ENCODE measurements around the gene MMD2.

MMD2 gene

DNA sequence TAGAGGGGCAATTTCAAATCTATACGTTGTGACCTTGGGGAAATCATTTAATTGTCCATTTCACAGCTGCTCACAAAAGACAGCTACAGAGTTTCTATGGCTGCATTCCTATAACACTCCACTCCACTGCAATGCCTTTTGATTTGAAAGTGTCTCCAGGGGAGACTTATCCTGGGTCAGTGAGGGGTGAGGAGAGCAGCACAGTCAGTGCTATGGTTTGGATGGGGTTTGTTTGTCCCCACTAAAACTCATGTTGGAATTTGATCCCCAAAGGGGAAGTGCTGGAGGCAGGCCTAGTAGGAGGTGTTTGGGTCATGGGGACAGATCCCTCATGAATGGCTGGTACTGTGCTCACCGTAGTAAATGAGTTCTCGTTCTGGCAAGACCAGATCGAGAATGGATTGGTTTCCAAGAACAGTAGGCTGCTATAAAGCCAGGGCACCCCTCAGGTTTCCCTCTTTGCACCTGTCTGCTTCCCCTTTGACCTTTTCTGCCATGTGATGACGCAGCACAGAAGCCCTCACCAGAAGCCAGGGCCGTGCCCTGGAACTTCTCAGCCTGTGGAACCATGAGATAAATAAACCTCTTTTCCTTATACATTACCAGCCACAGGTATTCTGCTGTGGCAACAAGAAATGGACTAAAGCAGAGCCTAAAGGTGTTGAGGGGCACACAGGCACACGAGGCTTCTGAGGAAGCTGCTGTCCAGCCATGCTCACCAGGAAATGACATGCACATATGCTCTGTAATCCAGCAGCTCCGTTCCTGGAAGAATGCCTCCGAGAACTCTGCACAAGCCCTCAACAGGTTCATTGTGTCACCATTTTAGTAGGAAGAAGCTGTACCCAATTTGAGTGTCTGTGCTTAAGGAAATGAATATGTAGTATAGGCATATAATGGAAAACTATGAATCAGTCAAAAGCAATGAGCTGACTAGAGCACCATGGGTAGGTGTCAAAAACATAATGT, 92.2 kb downstream of the MMD2 start:
- no peak for DNase-seq

DNA sequence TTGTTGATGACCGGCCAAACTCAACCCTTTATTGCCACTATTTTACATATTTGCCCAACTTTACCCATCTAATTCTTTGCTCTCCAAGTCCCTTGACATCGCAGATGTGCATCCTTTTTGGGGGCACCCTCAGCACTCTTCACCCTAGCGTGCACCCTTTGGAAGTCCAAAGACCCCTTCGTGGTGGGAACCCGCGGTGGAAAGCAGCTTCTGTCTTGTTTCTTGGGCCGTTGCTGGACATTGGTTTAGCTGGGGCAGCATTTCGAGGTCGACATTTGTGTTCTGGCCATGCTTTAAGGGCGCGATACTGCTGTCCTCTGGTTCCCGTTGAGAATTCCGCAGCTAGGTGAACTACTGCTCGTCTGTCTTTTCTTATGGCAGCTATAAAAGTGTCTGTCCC, 96.8 kb downstream of the MMD2 start:
- DNase-seq, result no peak

DNA sequence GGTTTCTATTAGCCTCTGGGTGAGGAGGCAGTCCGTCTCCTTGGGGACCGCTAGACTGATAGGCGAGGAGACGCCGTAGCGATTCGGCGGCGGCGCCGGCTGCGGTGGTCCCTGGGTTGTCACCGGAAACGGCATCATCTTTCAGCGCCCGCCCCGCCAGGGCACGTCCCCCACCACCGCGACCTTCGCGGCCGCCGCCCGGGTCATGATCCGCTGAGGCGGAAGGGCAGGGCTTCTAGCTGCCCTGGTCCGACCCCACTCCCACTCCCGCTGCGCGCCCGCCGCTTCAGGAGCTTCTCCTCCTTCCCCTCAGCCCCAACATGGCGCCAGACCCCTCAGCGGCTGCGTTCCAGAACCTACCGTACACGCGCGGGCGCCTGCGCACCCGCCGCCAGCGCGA, 97.3 kb downstream of the MMD2 start, which contains the start of gene PAPOLB:
TSS of gene PAPOLB (minus strand) at position 358 of the 400 bp plus-strand sequence. CDS start at position 138, 220 bp downstream.
- no peak for DNase-seq

DNA sequence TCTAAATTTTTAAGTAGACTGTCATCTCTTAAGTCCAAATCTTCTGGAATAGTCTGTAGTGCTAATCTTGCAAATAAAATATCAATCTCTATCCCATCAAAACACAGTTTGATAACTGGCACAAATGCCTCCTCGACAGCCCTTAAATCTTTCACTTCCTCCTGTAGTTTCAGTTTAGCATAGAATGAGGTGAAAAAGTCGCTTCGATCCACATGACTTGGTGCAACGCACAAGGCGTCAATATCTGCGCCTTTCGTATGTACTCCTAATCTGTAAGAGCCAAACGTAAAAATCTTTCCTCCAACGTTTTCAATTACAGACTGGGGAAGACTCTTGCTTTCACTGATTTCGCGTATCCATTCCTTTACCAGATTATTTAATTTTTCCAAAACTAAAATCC, 97.8 kb downstream of the MMD2 start:
- DNase-seq, result no peak

DNA sequence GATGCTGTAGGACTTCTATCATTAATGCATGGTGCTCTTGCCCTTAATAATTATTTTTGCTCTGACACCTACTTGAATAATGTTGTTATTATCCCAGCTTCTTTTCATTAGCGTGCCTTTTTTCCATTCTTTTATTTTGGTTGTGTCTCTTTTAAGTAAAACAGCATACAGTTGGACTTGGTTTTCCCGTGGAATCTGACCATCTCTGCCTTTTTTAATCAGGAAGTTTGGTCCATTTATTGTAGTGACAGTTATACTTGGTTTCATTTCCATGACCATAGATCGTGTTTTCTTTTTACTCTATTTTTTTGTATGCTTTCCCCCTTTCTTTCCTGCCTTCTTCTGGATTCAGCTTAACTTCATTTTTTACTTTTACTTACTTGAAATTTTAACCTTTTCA, 101.8 kb downstream of the MMD2 start:
- no peak for DNase-seq

DNA sequence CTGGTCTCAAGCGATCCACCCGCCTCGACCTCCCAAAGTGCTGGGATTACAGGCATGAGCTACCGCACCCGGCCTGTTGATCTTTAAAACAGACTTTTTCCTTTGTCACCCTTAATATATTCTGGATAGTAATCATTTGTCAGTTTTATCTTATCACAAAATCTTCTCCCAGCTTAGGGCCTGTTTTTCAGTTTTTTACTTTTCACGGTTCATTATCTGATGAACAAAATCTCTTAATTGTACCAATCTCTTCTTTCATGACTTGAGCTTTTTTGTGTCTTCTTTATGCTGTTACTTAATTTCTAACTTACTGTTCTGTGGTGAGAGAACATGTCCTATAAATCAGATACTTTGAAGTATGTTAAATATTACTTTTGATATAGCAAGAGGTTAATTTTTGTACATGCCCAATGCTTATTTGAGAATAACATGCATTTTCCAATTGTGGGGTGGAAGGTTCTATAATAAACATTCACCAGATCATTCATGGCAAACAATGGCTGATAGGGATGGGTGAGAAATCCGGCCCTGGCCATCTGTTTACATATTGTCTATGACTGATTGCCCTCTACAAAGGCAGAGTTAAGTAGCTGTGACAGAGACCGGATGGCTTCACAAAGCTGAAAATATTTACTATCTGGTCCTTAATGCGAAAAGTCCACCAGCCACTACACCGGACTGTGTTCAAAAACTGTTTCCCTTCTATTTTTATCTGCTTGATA, 102.5 kb downstream of the MMD2 start:
- DNase-seq, result no peak

All from NK-92 treated with Interleukin-12 subunit alpha and Interleukin-12 subunit beta, amount 100 ng/mL, for 24 hours (cell line).